GM12864 (cell line): ENCODE results near the gene HTRA1.

Source experiments
- DNase-seq: peaks from one replicate; pipeline ENCODE4 v3.0.0-alpha.2; 2011; ENCODE audit warnings: low read depth
- H3K4me3 ChIP-seq: 2 replicates; pipeline ENCODE4 v1.5.1; 2011; ENCODE audit warnings: mild to moderate bottlenecking, low read depth, low read length, control low read depth
- CTCF ChIP-seq: IDR thresholded peaks from 2 replicates; pipeline ENCODE4 v1.5.1; 2011; ENCODE audit warnings: low read depth, mild to moderate bottlenecking, moderate library complexity, low read length, control low read depth, inconsistent platforms; ENCODE audit errors: missing control alignments

The HTRA1 gene

GRCh38 chr10:122421742-122422141, 39.6 kb upstream of the HTRA1 start:
- no peak for TF ChIP-seq CTCF
- no peak overlapping the region for H3K4me3 ChIP-seq
- DNase-seq = no peak

- DNase-seq = no peak
- TF ChIP-seq CTCF = no peak
- no peak overlapping the region for H3K4me3 ChIP-seq
Measured at GRCh38 chr10:122422266-122422989, 38.9 kb upstream of the HTRA1 start.

- TF ChIP-seq CTCF = no peak
- H3K4me3 ChIP-seq = no peak overlapping the region
- no peak for DNase-seq
Measured at GRCh38 chr10:122424059-122424458, 37.3 kb upstream of the HTRA1 start.

- TF ChIP-seq CTCF = no peak
- no peak for DNase-seq
- no peak overlapping the region for H3K4me3 ChIP-seq
Measured at GRCh38 chr10:122426829-122427228, 34.5 kb upstream of the HTRA1 start.

GRCh38 chr10:122427280-122427679, 34.1 kb upstream of the HTRA1 start:
- DNase-seq = no peak
- TF ChIP-seq CTCF = no peak
- no peak overlapping the region for H3K4me3 ChIP-seq

- H3K4me3 ChIP-seq = no peak overlapping the region
- peak; percentile 4 for DNase-seq
- TF ChIP-seq CTCF = peak; percentile 9
Measured at GRCh38 chr10:122435212-122435827, 26.0 kb upstream of the HTRA1 start.

- no peak overlapping the region for H3K4me3 ChIP-seq
- TF ChIP-seq CTCF = no peak
- no peak for DNase-seq
Measured at GRCh38 chr10:122441961-122442360, 19.4 kb upstream of the HTRA1 start.
